Hematopoietic multipotent progenitor cell (in vitro differentiated cells): ENCODE data around the gene BRD9. TPM values are rescaled to one million over a fixed set of nuclear protein-coding genes. Genes with fewer than 3 reads are reported as not detected.
"Not testable (repeated sequence)": the region's sequence is repeated elsewhere in the genome, so short reads cannot be mapped to it uniquely, and the experiment has no call there.

Experiments
- DNase-seq, 3 donors: peaks; one replicate each; pipeline ENCODE4 v3.0.0-alpha.2; 2011 to 2015; ENCODE audit warnings: low read depth in 2 of 3, low spot score in 2 of 3
- total RNA-seq: library from RNA; depleted of rRNA; stranded (reverse); fragments of >200 nt; gene quantifications from one replicate; pipeline ENCODE4 v1.2.3, GENCODE V29; 2012

BRD9 gene
- total RNA-seq, 1 donor: 34.2 TPM

DNA sequence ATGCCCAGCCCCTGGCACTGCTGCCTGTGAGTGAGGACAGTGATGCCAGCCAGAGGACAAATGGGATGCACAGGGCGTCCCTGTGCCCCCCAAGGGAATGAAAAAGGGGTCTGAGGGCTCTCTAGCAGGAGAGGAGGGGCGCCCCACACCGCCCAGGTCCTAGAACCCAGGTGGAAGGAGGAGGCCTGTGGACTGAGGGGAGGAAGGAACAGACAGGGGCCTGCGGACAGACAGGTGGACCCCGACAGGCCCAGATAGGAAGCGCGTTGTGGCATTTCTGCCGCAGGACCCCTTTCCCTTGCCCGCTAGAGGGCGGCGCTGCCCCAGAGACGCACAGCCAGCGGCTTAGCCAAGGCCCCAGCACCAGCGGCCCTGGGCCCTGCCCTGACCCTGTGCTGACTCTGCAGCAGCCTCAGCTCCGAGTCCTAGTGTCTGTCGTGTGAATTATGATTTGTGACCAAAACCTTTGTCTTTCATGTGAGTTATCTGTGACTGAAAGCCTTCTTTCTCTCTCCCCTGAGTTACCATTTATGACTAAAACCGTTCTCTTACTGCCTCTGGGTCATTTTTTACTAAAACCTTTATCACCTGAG, 30.8 kb upstream of the BRD9 start:
- peak; percentile 30 to 82 (median 78) for DNase-seq

- DNase-seq: no peak
These were observed 30.1 kb upstream of the BRD9 start for GRCh38 chr5:922436-923280.

- no peak for DNase-seq
These were observed 29.1 kb upstream of the BRD9 start for GRCh38 chr5:921456-922435.

- DNase-seq: no peak
These were observed 27.7 kb upstream of the BRD9 start for GRCh38 chr5:920321-920720.

DNA sequence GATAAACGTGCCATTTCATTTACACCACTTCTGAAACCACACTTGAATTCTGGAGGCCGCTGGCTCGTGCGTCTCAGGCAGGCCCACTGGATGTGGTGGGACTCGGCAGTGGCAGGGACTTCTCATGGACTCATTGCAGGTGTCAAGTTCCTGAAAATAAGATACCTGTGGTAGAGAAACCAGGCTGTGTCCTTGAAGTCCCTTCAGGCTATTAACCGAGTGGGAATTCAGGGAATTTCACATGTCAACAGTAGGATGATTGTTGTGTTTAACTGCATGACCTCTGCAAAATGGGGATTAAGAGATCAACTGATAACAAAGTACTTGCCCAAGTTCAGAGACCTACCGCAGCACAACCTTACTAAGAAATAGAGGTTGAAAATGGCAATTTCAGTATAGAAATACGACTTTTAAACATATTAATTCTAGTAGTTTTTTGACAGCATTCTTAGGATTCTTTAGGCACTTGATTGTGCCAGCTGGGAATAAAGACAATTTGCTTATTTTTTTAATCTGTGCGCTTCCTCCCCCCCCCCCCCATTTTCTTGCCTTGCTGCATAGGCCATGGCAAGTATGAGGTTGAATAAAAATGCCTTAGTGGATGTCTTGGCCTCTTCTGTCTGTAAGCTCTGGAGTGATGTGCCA, 26.9 kb upstream of the BRD9 start:
- no peak for DNase-seq

GRCh38 chr5:918717-919116, 26.1 kb upstream of the BRD9 start:
- not testable (repeated sequence) for DNase-seq

- DNase-seq: no peak
These were observed 24.1 kb upstream of the BRD9 start for GRCh38 chr5:916441-917293.

- no peak for DNase-seq
These were observed 23.3 kb upstream of the BRD9 start for GRCh38 chr5:915946-916345.

GRCh38 chr5:915346-915745, 22.7 kb upstream of the BRD9 start:
- not testable (repeated sequence) for DNase-seq

DNA sequence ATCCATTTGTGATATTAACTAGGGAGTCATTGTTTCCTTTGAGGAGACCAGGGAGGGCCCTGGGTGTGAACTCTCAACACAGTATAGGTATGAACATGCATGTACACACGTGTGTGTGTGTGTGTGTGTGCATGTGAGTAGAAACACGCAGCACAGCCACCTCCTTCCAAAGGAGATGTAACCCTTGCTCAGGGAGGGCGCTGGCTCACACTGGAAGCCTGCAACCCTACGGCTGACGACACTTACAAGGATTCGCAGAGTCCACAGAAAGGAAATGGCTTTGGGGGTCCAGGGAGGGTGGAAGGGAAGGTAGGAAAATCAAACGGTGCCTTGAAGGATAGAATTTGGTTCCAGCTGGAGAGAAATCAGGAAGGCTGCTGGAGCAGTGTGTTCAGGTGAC, 22.0 kb upstream of the BRD9 start:
- DNase-seq: no peak

DNA sequence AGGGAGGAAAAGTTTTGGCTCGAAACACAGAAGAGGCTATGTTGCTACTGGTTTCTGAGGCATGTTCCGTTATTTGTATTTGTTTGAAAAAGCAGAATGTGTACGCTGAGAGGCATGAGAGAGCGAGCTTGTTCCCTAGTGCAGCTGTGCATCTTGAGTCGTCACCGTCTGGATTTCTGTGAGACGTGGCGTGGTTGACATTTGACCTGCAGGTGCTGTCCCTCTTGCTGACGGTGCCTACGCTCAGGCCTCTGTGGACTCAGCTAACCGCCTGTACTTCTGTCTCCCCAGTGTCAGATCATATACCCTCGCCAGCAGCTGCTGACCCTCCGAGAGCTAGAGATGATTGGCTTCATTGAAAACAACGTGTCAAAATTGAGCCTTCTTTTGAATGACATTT, 21.6 kb upstream of the BRD9 start:
- no peak for DNase-seq

GRCh38 chr5:912280-913091, 19.9 kb upstream of the BRD9 start:
- DNase-seq: peak; percentile 31 to 35 (median 34)

DNA sequence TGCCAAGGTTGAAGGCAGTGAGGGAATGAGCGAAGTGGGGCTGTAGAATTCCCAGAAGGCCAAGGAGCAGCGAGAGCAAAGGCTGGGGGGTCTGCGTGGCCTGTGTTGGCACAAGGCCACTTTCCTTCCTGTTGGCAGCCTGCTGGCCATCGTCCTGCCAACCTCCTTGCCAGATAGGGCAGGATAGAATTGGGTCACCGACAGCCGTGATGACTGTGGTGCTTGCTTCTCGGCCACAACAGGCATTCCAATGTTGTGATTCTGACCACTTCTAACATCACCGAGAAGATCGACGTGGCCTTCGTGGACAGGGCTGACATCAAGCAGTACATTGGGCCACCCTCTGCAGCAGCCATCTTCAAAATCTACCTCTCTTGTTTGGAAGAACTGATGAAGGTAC, 19.0 kb upstream of the BRD9 start:
- DNase-seq: no peak

GRCh38 chr5:910769-911160, 18.2 kb upstream of the BRD9 start:
- DNase-seq: no peak

GRCh38 chr5:909994-910768, 17.6 kb upstream of the BRD9 start:
- DNase-seq: no peak

DNA sequence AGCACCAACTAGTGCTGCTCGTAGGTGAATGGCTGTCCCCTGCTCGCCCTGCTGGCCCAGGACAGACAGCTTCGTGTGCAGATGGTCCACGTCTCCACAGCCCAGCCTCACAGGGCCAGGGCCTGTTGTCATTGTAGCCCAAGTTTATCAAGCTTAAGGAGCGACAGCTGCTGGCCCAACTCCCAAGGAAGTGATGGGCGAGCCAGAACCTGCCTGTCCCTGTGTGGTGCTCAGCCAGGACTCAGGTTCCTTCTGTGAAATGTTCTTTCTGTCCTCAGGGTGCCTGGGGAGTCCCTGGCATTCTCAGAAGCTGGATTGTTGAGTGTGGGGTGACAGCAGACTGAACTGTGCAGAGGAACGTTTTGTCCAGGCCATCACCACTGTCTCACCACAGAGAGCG, 16.5 kb upstream of the BRD9 start:
- no peak for DNase-seq

GRCh38 chr5:908172-908571, 15.6 kb upstream of the BRD9 start:
- no peak for DNase-seq

GRCh38 chr5:907366-907910, 14.8 kb upstream of the BRD9 start:
- no peak for DNase-seq
